OCI-LY1 (cell line): ENCODE data around the gene ZNF775.

Experiments used
- H2AFZ ChIP-seq: fragments of 200-600 bp; sonication (generic), shearing (Covaris generic); 2 replicates; pipeline ENCODE4 v1.6.0; 2014; ENCODE audit warnings: antibody characterized with exemption, mild to moderate bottlenecking, low read length
- H3F3A ChIP-seq: fragments of 200-600 bp; sonication (generic), shearing (Covaris generic); 2 replicates; pipeline ENCODE4 v1.6.0; 2014; ENCODE audit warnings: mild to moderate bottlenecking, antibody characterized with exemption, low read length, moderate library complexity; ENCODE audit not compliant: insufficient read depth
- H3K27ac ChIP-seq: fragments of 200-600 bp; sonication (generic); 2 replicates; pipeline ENCODE4 v1.5.1; 2014; ENCODE audit warnings: low read length, mixed run types, mild to moderate bottlenecking, low read depth; ENCODE audit not compliant: poor library complexity, severe bottlenecking
- H3K27me3 ChIP-seq: fragments of 200-600 bp; sonication (generic); 2 replicates; pipeline ENCODE4 v1.6.0; 2014; ENCODE audit warnings: antibody characterized with exemption, mild to moderate bottlenecking, low read length, moderate library complexity; ENCODE audit not compliant: insufficient read depth
- H3K36me3 ChIP-seq: fragments of 200-600 bp; sonication (generic); 2 replicates; pipeline ENCODE4 v1.6.1; 2014; ENCODE audit warnings: mild to moderate bottlenecking, antibody characterized with exemption, low read length, moderate library complexity, mixed read lengths; ENCODE audit not compliant: insufficient read depth
- H3K4me1 ChIP-seq: fragments of 200-600 bp; sonication (generic); 2 replicates; pipeline ENCODE4 v1.5.1; 2014; ENCODE audit warnings: mild to moderate bottlenecking, low read length, moderate library complexity; ENCODE audit not compliant: insufficient read depth, severe bottlenecking
- H3K4me2 ChIP-seq: fragments of 200-600 bp; sonication (generic), shearing (Covaris generic); 2 replicates; pipeline ENCODE4 v1.6.1; 2014; ENCODE audit warnings: low read length
- H3K4me3 ChIP-seq: fragments of 200-600 bp; sonication (generic); 2 replicates; pipeline ENCODE4 v1.5.1; 2014; ENCODE audit warnings: low read length, low read depth, mild to moderate bottlenecking, mixed read lengths; ENCODE audit not compliant: poor library complexity, severe bottlenecking
- H3K79me2 ChIP-seq: fragments of 200-600 bp; shearing (Covaris generic); 2 replicates; pipeline ENCODE4 v1.6.1; 2016; ENCODE audit warnings: mixed run types, low read length, mixed read lengths; ENCODE audit not compliant: insufficient read depth
- H3K9ac ChIP-seq: fragments of 200-600 bp; sonication (generic), shearing (Covaris generic); 2 replicates; pipeline ENCODE4 v1.6.1; 2014; ENCODE audit warnings: mild to moderate bottlenecking, low read length, mixed read lengths
- H3K9me2 ChIP-seq: fragments of 200-600 bp; sonication (generic), shearing (Covaris generic); 2 replicates; pipeline ENCODE4 v1.6.1; 2014; ENCODE audit warnings: low read depth, mild to moderate bottlenecking, low read length, mixed read lengths
- H3K9me3 ChIP-seq: fragments of 200-600 bp; shearing (Covaris generic); 2 replicates; pipeline ENCODE4 v1.6.1; 2014; ENCODE audit warnings: low read length, mixed read lengths
- H4K20me1 ChIP-seq: fragments of 200-600 bp; sonication (generic), shearing (Covaris generic); 2 replicates; pipeline ENCODE4 v1.6.0; 2016; ENCODE audit warnings: mild to moderate bottlenecking, low read length; ENCODE audit not compliant: insufficient read depth
- EZH2 ChIP-seq: fragments of 200-600 bp; sonication (generic), shearing (Covaris generic); IDR thresholded peaks from 2 replicates; pipeline ENCODE4 v1.8.0; 2017; ENCODE audit warnings: borderline replicate concordance, mixed run types, mild to moderate bottlenecking, antibody characterized with exemption, low read length, moderate library complexity, mixed read lengths
- TF ChIP-seq, protein P1 (sequence below): fragments of 200-600 bp; sonication (generic), shearing (Covaris generic); IDR thresholded peaks from 2 replicates; pipeline ENCODE4 v1.5.1; 2017; ENCODE audit warnings: mild to moderate bottlenecking, antibody characterized with exemption, low read length, moderate library complexity, mixed read lengths

ZNF775 gene

DNA sequence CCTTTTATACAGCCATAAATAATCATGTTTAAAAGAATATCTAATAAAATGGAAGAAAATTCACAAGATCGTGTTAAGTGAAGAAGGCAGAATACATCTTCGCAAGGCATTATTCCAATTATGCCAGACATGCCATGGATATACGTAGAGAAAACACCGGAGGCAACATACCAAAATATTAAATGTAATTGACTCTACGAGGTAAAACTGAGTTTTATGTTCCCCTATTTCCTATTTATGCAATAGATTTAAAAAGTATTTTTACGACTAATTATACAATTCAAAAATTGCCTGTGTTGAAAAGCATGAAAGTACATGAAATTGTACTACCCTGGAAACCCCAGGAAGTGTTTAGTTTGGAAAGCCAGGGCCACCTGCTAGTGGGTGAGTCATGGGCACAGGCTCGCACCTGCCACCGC is 11.4 kb upstream of the ZNF775 start:
- H4K20me1 ChIP-seq, result no peaks in the 10 kb centered on the region
- H3K27me3 ChIP-seq, result no peaks in the 10 kb centered on the region
- H3K79me2 ChIP-seq, result no peaks in the 10 kb centered on the region
- peak overlapping the region; percentile 75 for H3K27ac ChIP-seq
- H3K9me2 ChIP-seq, result no peaks in the 10 kb centered on the region
- peak overlapping the region; percentile 75 for H3K4me3 ChIP-seq
- H3K4me2 ChIP-seq, result peak overlapping the region; percentile 79
- TF ChIP-seq, protein P1, sequence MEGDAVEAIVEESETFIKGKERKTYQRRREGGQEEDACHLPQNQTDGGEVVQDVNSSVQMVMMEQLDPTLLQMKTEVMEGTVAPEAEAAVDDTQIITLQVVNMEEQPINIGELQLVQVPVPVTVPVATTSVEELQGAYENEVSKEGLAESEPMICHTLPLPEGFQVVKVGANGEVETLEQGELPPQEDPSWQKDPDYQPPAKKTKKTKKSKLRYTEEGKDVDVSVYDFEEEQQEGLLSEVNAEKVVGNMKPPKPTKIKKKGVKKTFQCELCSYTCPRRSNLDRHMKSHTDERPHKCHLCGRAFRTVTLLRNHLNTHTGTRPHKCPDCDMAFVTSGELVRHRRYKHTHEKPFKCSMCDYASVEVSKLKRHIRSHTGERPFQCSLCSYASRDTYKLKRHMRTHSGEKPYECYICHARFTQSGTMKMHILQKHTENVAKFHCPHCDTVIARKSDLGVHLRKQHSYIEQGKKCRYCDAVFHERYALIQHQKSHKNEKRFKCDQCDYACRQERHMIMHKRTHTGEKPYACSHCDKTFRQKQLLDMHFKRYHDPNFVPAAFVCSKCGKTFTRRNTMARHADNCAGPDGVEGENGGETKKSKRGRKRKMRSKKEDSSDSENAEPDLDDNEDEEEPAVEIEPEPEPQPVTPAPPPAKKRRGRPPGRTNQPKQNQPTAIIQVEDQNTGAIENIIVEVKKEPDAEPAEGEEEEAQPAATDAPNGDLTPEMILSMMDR, result no peak
- TF ChIP-seq EZH2, result no peak
- H2AFZ ChIP-seq, result no peak overlapping the region
- peaks cover 57% of the 10 kb centered on the region for H3K4me1 ChIP-seq
- peak overlapping the region; percentile 81; the same call in 1 of the 2 replicates for H3K9ac ChIP-seq
- H3K36me3 ChIP-seq, result peaks cover 21% of the 10 kb centered on the region
- no peaks in the 10 kb centered on the region for H3K9me3 ChIP-seq
- H3F3A ChIP-seq, result no peaks in the 10 kb centered on the region; the same call in 1 of the 2 replicates

DNA sequence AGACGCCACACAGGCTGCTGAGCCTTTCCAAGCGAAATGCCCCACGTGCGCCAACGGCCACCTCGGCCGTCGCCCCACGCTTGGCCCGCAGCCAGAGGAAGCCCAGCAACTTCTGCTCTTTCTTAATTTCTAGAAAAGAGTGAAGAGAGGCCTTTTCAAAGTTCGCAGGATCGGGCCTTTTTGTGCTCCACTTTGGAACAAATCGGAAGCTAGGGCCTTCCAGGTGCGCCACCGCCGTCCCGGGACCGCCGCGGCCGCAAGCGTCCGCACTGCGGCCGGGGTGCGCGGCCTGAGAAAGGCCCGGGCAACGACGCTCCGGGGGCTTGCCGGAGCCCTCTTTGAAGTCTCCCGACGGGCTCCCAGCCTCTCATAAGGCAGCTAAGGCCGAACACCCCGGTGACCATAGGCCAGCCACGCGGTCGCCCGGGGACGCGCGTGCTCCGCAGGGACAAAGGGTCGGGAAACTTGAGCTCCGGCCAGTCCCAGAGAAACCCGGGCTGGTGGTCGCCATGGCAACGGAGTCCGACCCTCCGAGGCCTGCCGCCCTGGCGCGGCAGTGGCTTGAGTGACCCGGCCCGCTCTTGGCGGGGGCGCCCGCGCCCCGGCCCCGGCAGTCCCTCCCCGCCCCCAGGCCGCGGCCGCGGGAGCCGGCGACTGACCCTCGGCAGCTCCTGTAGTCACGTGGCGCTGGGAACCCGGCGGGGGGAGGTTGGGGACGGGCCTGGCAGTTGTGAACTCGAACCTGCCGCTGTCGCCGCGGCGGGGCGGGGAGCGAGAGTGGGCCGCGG is 10.8 kb upstream of the ZNF775 start, which contains the start of gene REPIN1:
REPIN1 (plus strand) TSS at position 727 of the 788 bp plus-strand sequence. CDS start 890 bp downstream, outside the sequence.
- H3K79me2 ChIP-seq, result no peaks in the 10 kb centered on the region
- TF ChIP-seq, protein P1, result no peak
- TF ChIP-seq EZH2, result no peak
- H3F3A ChIP-seq, result no peaks in the 10 kb centered on the region; the same call in 1 of the 2 replicates
- H2AFZ ChIP-seq, result no peak within 1 kb of the TSS
- no peaks in the 10 kb centered on the region for H3K27me3 ChIP-seq
- peak within 1 kb of the TSS; percentile 81 for H3K9ac ChIP-seq
- peak within 1 kb of the TSS; percentile 75 for H3K4me3 ChIP-seq
- H3K27ac ChIP-seq, result peak within 1 kb of the TSS; percentile 75
- H3K9me2 ChIP-seq, result no peaks in the 10 kb centered on the region
- H4K20me1 ChIP-seq, result no peaks in the 10 kb centered on the region
- peaks cover 27% of the 10 kb centered on the region for H3K36me3 ChIP-seq
- H3K4me2 ChIP-seq, result peak within 1 kb of the TSS; percentile 79
- no peaks in the 10 kb centered on the region for H3K9me3 ChIP-seq
- H3K4me1 ChIP-seq, result peaks cover 59% of the 10 kb centered on the region

DNA sequence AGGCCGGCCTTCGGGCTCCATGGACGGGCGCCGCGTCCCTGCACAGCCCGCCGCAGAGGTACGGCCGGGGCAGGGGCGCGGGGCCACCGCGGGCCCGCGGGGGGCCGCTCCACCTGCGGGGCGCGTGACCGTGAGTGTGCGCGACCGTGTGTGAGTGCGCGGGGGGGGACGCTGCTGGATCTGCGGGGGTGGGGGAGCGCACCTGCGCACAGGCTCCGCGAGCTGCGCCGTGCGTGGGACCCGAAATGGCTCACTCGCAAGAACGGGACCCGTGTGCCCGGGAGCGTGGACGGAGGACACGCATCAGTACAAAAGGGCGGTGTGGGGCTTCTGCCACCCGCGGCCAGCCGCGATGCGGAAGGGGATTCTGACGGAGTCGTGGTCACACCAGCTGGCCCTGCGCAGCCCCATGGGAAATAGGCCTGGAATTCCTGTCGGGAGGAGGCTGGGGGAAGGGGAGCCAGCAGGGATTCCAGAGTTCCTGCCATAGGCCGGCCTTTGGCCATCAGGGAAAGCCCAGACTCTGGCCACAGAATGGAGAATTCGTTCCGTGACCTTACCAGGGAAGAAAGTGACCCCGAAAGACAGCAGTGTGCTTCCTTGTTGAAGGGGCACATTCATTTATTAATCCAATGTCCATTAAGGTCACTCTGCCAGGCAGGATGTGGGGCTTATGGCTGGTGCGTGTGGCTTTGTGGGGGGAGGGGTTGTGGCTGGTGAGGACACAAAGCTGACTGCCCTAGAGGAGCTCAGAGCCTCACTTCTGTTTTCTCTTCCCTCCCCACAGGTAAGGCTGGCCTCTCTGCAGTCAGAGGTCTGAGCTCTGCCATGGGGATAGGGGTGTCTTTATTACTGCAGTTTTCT is 10.0 kb upstream of the ZNF775 start:
- peaks cover 54% of the 10 kb centered on the region for H3K4me1 ChIP-seq
- H4K20me1 ChIP-seq, result no peaks in the 10 kb centered on the region
- no peaks in the 10 kb centered on the region for H3K9me2 ChIP-seq
- no peaks in the 10 kb centered on the region for H3K27me3 ChIP-seq
- TF ChIP-seq, protein P1, result no peak
- H3K4me3 ChIP-seq, result peak overlapping the region; percentile 75
- peaks cover 35% of the 10 kb centered on the region for H3K36me3 ChIP-seq
- no peak overlapping the region for H2AFZ ChIP-seq
- H3K79me2 ChIP-seq, result no peaks in the 10 kb centered on the region
- no peaks in the 10 kb centered on the region for H3K9me3 ChIP-seq
- H3K27ac ChIP-seq, result peak overlapping the region; percentile 75
- H3K9ac ChIP-seq, result peak overlapping the region; percentile 81
- peak overlapping the region; percentile 79 for H3K4me2 ChIP-seq
- H3F3A ChIP-seq, result no peaks in the 10 kb centered on the region; the same call in 1 of the 2 replicates
